GM12878 (cell line): ENCODE data around the gene ETV7. TPM values are rescaled to one million over a fixed set of nuclear protein-coding genes. Genes with fewer than 3 reads are reported as not detected.

Experiments used
- ATAC-seq: fragments of 200-7000 bp; cut with Tn5 transposase; 3 replicates; pipeline ENCODE4 v1.9.1; 2020; ENCODE audit warnings: mild to moderate bottlenecking, moderate library complexity
- BruUV-seq: library from RNA; stranded (reverse); fragments of 400-500 nt; replicated peaks from 2 replicates; lab custom pipeline; 2021; lab: Mats Ljungman, UMichigan
- CTCF ChIA-PET: fragments of 300-600 bp; sonication (Branson Sonifier 250); formaldehyde crosslinking; extraction: SDS; loops from one replicate; lab custom pipeline; 2021; ENCODE audit warnings: inconsistent platforms; lab: Yijun Ruan, JAX
- POLR2A ChIA-PET: fragments of 350-600 bp; formaldehyde crosslinking; extraction: SDS; loops from one replicate; lab custom pipeline; 2021; ENCODE audit warnings: inconsistent platforms; lab: Charles Lee
- RAD21 ChIA-PET: fragments of 300-600 bp; sonication (Branson Sonifier 250); formaldehyde crosslinking; loops from one replicate; lab custom pipeline; 2023; ENCODE audit warnings: antibody characterized with exemption; ENCODE audit not compliant: unreplicated experiment; lab: Charles Lee
- SMC1A ChIA-PET: fragments of 300-600 bp; sonication (Branson Sonifier 250); formaldehyde crosslinking; loops from one replicate; lab custom pipeline; 2023; ENCODE audit not compliant: unreplicated experiment, uncharacterized antibody; lab: Charles Lee
- DNase-seq: peaks from one replicate; pipeline ENCODE4 v3.0.0-alpha.2; 2011; ENCODE audit warnings: low read depth, low spot score
- FAIRE-seq: peaks from 3 replicates; lab custom pipeline; 2011; peaks lifted over from hg19 to GRCh38; lab: Jason Lieb, UNC
- H2AFZ ChIP-seq: 2 replicates; pipeline ENCODE4 v1.6.0; 2011; ENCODE audit warnings: low read depth, low read length, control low read depth; ENCODE audit not compliant: control insufficient read depth
- H3K27ac ChIP-seq: 2 replicates; pipeline ENCODE4 v1.5.1; 2011; ENCODE audit warnings: control low read depth; ENCODE audit not compliant: control insufficient read depth, insufficient read depth
- H3K27me3 ChIP-seq, 2 experiments: replicated peaks in 1 of 2; 2 replicates each; pipeline versions ENCODE4 v1.6.0 to v1.6.1; 2011; ENCODE audit warnings: low read length in 1 of 2; ENCODE audit not compliant: control insufficient read depth in 2 of 2, insufficient read depth in 2 of 2
- H3K36me3 ChIP-seq, 2 experiments: 2 replicates each; pipeline ENCODE4 v1.5.1; 2011; ENCODE audit warnings: low read length in 1 of 2; ENCODE audit not compliant: control insufficient read depth in 2 of 2, insufficient read depth in 2 of 2
- H3K4me1 ChIP-seq: 2 replicates; pipeline ENCODE4 v1.6.1; 2011; ENCODE audit warnings: mild to moderate bottlenecking, low read length, moderate library complexity, mixed read lengths; ENCODE audit not compliant: control insufficient read depth, insufficient read depth
- H3K4me2 ChIP-seq: 2 replicates; pipeline ENCODE4 v1.6.0; 2011; ENCODE audit warnings: control low read depth; ENCODE audit not compliant: control insufficient read depth, insufficient read depth
- H3K4me3 ChIP-seq: fragments of 200-600 bp; sonication (generic); 2 replicates; pipeline ENCODE4 v1.5.1; 2016
- H3K79me2 ChIP-seq: 2 replicates; pipeline ENCODE4 v1.6.0; 2011; ENCODE audit warnings: low read length; ENCODE audit not compliant: control insufficient read depth, insufficient read depth
- H3K9ac ChIP-seq: 2 replicates; pipeline ENCODE4 v1.8.0; 2011; ENCODE audit warnings: low read length, control low read depth, mixed read lengths; ENCODE audit not compliant: control insufficient read depth, insufficient read depth
- H3K9me3 ChIP-seq: replicated peaks from 3 replicates; pipeline ENCODE4 v1.5.1; 2011; ENCODE audit warnings: mild to moderate bottlenecking, low read length; ENCODE audit not compliant: control insufficient read depth, insufficient read depth
- H4K20me1 ChIP-seq: 2 replicates; pipeline ENCODE4 v1.6.0; 2011; ENCODE audit not compliant: control insufficient read depth, insufficient read depth
- ASH2L ChIP-seq: fragments of 300-600, 200-600 bp; sonication (generic); IDR thresholded peaks from 2 replicates; pipeline ENCODE4 v1.6.1; 2017; ENCODE audit warnings: low read depth, mild to moderate bottlenecking, borderline replicate concordance
- BACH1 ChIP-seq: fragments of 450-650 bp; IDR thresholded peaks from 2 replicates; pipeline ENCODE4 v1.6.1; 2017; ENCODE audit warnings: mild to moderate bottlenecking, borderline replicate concordance
- FOXK2 ChIP-seq: fragments of 450-650 bp; IDR thresholded peaks from 2 replicates; pipeline ENCODE4 v1.6.1; 2017; ENCODE audit warnings: mild to moderate bottlenecking, moderate library complexity
- LARP7 ChIP-seq: fragments of 450-650 bp; IDR thresholded peaks from 2 replicates; pipeline ENCODE4 v1.6.1; 2017; ENCODE audit warnings: mild to moderate bottlenecking
- SREBF1 ChIP-seq: IDR thresholded peaks from 2 replicates; pipeline ENCODE4 v1.6.1; 2012; ENCODE audit warnings: mild to moderate bottlenecking, low read length
- SREBF2 ChIP-seq: IDR thresholded peaks from 2 replicates; pipeline ENCODE4 v1.6.1; 2012; ENCODE audit warnings: mild to moderate bottlenecking, low read length
- ZBED1 ChIP-seq: IDR thresholded peaks from 2 replicates; pipeline ENCODE4 v1.6.1; 2016; ENCODE audit warnings: borderline replicate concordance
- WGBS: methylation state at CpG from one replicate; pipeline ENCODE4 v1.1.6; 2016; ENCODE audit warnings: low lambda C conversion rate; ENCODE audit not compliant: insufficient replicate concordance, insufficient coverage; ENCODE audit errors: missing lambda C conversion rate; 5-methylcytosine and 5-hydroxymethylcytosine counted together
- in situ Hi-C: fragments of 300-500 bp; cut with MboI; formaldehyde crosslinking; loops from 9 replicates; pipeline ENCODE4 v1.14.3; 2018; ENCODE audit warnings: mixed read lengths
- intact Hi-C: fragments of 100-400 bp; cut with micrococcal nuclease; formaldehyde crosslinking; loops from one replicate; pipeline ENCODE4 v1.14.2; 2022; ENCODE audit not compliant: unreplicated experiment
- polyA plus RNA-seq, 11 experiments: library from polyadenylated mRNA; depleted of rRNA in 4 of 11; unstranded in 6 of 11; stranded (reverse) in 5 of 11; fragments of >200 nt; fragmentation: Nextera tagmentation in 4 of 11; fragmentation: Illumina TruSeq in 1 of 11; extraction: Ambion mirVana in 4 of 11; extraction: Trizol in 1 of 11; gene quantifications; 1 replicate in 1 of 11; 2 replicates in 10 of 11; pipeline versions ENCODE4 v1.2.1 to v1.2.3, GENCODE V29; 2011 to 2016; ENCODE audit warnings: inconsistent platforms in 2 of 11, missing spikeins in 2 of 11, low read depth in 1 of 11
- total RNA-seq, 4 experiments: library from RNA; depleted of rRNA in 3 of 4; stranded (reverse); fragments of >200 nt in 3 of 4; fragmentation: Illumina TruSeq in 1 of 4; extraction: Trizol in 1 of 4; gene quantifications; 2 replicates each; pipeline versions ENCODE4 v1.2.1 to v1.2.3, GENCODE V29; 2013 to 2021
- TF ChIP-seq, protein P1 (sequence below): fragments of 450-650 bp; IDR thresholded peaks from 2 replicates; pipeline ENCODE4 v1.6.1; 2017; ENCODE audit warnings: mild to moderate bottlenecking
- TF ChIP-seq, protein P2 (sequence below): fragments of 450-650 bp; IDR thresholded peaks from 2 replicates; pipeline ENCODE4 v1.6.1; 2016; ENCODE audit warnings: mild to moderate bottlenecking

The ETV7 gene
- total and polyA plus RNA-seq, 10 of the 15 experiments (the other 5 are each of a cell fraction or from before 2014, with no cell fraction given) = 0.04 to 1.8 (median 1.3) TPM

DNA sequence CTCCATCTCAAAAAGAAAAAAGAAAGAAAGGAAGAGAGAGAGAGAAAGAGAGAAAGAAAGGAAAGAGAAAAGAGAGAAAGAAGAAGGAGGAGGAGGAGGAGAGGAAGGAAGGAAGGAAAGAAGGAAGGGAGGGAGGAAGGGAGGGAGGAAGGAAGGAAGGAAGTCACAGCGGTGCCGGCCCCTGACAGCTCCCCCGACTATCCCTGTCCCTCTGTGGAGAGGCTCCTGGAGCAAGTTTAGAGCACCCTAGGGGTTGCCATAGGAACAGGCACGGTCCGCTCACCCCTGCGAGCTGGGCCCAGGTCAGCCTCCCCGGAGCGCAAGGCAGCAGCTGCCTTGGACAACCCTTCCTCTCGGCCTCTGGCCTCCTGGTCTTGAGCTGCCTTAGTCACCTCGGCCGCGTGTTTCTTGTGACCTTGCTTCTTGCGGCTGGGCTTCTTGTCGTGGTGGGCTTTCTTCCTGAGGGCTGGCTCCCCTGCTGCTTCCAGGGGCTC lies 57.6 kb downstream of the ETV7 start:
- H4K20me1 ChIP-seq = no peaks in the 10 kb centered on the region
- ChIA-PET RAD21 (no interaction called here), SMC1A (interaction anchor here (0.6 to 2.1 kb wide), 2 partner anchors 28 to 1650 kb away, joined by 4 to 5 read pairs; no protein-coding TSS in a partner anchor), CTCF (interaction anchor here (1.1 kb wide), 1 partner anchor 11 kb away, joined by 4 read pairs; no protein-coding TSS in a partner anchor), POLR2A (interaction anchor here (1.3 kb wide), 1 partner anchor 14 kb away, joined by 4 read pairs; no protein-coding TSS in a partner anchor)
- in situ Hi-C loops (no loop called here), intact Hi-C loops (no loop called here)
- no peak overlapping the region for H3K4me3 ChIP-seq
- H3K9ac ChIP-seq = no peak overlapping the region
- TF ChIP-seq ASH2L (no peak), SREBF1 (no peak), ZBED1 (no peak), LARP7 (no peak), BACH1 (no peak), FOXK2 (no peak), SREBF2 (no peak)
- TF ChIP-seq, protein P1, sequence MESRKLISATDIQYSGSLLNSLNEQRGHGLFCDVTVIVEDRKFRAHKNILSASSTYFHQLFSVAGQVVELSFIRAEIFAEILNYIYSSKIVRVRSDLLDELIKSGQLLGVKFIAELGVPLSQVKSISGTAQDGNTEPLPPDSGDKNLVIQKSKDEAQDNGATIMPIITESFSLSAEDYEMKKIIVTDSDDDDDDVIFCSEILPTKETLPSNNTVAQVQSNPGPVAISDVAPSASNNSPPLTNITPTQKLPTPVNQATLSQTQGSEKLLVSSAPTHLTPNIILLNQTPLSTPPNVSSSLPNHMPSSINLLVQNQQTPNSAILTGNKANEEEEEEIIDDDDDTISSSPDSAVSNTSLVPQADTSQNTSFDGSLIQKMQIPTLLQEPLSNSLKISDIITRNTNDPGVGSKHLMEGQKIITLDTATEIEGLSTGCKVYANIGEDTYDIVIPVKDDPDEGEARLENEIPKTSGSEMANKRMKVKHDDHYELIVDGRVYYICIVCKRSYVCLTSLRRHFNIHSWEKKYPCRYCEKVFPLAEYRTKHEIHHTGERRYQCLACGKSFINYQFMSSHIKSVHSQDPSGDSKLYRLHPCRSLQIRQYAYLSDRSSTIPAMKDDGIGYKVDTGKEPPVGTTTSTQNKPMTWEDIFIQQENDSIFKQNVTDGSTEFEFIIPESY = no peak; the same call in 1 of the 2 replicates
- TF ChIP-seq, protein P2, sequence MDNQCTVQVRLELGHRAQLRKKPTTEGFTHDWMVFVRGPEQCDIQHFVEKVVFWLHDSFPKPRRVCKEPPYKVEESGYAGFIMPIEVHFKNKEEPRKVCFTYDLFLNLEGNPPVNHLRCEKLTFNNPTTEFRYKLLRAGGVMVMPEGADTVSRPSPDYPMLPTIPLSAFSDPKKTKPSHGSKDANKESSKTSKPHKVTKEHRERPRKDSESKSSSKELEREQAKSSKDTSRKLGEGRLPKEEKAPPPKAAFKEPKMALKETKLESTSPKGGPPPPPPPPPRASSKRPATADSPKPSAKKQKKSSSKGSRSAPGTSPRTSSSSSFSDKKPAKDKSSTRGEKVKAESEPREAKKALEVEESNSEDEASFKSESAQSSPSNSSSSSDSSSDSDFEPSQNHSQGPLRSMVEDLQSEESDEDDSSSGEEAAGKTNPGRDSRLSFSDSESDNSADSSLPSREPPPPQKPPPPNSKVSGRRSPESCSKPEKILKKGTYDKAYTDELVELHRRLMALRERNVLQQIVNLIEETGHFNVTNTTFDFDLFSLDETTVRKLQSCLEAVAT = no peak
- FAIRE-seq (no peak), ATAC-seq (no peak), DNase-seq (no peak)
- H3K36me3 ChIP-seq = no peaks in the 10 kb centered on the region
- no peak overlapping the region for H2AFZ ChIP-seq
- 67% methylated on average over 13 of the region's 14 CpGs for WGBS
- BruUV-seq = no TSS peak
- H3K27me3 ChIP-seq = peaks cover 0 to 5% of the 10 kb centered on the region in 2 experiments; a peak in 1 of 4 replicates
- no peaks in the 10 kb centered on the region for H3K79me2 ChIP-seq
- H3K27ac ChIP-seq = no peak overlapping the region
- no peaks in the 10 kb centered on the region for H3K4me1 ChIP-seq
- no peak overlapping the region for H3K4me2 ChIP-seq
- no peaks in the 10 kb centered on the region for H3K9me3 ChIP-seq
